GM20000 (cell line): ENCODE results near the gene DOLPP1.

Experiments
- DNase-seq: peaks from one replicate; pipeline ENCODE4 v3.0.0; 2012; ENCODE audit warnings: low spot score
- TF ChIP-seq, protein P1 (sequence below): IDR thresholded peaks from 2 replicates; pipeline ENCODE4 v1.5.1; 2012; ENCODE audit warnings: mild to moderate bottlenecking, control low read depth; ENCODE audit errors: extremely low read depth, missing control alignments

Gene DOLPP1

DNA sequence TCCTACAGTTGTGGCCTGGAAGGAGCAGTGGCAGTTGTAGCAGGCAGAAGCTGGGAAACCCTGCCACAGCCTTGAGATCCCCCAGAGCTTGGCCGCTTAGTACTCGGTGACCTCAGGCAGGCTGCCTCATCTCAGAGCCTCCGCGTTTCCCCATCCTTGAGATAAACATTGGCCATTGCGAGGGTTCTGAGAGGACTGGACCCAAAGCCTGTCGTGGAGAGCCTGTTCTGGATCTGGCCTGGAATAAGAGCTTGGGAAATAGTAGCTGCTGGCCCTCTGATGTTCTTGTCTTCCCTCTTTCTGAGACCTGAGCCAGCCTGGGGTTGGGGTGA lies 43.2 kb upstream of the DOLPP1 start:
- TF ChIP-seq, protein P1, sequence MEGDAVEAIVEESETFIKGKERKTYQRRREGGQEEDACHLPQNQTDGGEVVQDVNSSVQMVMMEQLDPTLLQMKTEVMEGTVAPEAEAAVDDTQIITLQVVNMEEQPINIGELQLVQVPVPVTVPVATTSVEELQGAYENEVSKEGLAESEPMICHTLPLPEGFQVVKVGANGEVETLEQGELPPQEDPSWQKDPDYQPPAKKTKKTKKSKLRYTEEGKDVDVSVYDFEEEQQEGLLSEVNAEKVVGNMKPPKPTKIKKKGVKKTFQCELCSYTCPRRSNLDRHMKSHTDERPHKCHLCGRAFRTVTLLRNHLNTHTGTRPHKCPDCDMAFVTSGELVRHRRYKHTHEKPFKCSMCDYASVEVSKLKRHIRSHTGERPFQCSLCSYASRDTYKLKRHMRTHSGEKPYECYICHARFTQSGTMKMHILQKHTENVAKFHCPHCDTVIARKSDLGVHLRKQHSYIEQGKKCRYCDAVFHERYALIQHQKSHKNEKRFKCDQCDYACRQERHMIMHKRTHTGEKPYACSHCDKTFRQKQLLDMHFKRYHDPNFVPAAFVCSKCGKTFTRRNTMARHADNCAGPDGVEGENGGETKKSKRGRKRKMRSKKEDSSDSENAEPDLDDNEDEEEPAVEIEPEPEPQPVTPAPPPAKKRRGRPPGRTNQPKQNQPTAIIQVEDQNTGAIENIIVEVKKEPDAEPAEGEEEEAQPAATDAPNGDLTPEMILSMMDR = no peak
- no peak for DNase-seq

DNA sequence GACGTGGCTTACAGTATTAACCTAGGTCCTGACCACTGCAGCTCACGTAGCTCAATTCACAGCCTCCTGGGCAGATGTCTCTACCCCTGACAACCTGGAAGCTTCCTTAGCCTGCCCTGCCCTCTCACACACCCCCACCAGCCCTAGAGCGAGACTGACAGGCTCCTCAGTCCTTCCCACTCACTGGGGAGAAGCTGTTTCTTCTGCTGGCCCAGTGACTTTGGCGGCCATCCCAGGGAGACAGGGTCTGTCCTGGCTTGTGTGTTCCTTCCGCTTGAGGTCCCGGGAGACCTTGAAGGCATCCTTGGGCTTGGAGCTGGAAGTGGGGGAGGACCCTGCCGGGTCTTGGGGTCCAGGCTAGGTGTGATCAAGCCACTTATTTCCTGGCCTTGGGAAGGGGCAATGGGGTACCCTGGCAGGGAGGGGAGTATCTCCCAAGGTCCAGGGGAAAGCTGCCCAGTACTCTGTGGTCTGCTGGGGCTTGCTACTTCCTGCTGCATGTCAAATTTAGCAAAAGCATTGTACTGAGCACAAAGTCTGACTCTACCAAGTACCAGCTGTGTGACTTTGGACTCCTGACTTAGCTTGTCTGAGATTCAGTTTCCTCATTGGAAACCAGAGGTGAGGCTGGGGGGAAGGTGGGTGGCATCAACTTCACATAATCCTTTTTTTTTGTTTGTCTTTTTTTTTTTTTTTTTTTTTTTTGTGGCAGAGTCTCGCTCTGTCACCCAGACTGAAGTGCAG lies 42.6 kb upstream of the DOLPP1 start:
- DNase-seq = no peak
- TF ChIP-seq, protein P1 = no peak

DNA sequence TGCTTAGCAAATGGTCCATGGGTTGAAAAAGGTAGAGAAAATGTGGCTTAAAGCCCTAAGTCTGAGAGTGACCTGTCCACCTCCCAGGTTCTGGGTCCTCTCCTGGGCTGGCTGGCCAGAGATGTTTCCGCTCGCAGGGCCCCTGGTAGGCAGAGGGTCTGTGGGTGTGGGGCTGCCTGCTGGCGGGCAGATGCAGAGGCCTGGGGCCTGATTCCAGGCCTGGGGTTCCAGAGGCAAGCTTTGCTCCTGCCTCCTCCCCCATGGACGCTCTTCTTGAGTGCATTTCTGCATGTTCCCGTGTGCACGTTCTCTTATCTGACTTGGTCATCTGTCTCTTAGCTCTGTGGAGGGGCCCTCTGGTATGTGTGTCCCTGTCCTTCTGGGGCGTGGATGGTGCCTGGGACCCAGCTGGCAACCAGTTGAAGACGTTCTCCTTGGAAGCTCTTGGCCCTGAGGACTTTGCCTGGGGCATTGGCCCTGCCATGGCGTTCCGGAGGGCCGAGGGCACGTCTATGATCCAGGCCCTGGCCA lies 40.7 kb upstream of the DOLPP1 start:
- DNase-seq = no peak
- TF ChIP-seq, protein P1 = no peak

DNA sequence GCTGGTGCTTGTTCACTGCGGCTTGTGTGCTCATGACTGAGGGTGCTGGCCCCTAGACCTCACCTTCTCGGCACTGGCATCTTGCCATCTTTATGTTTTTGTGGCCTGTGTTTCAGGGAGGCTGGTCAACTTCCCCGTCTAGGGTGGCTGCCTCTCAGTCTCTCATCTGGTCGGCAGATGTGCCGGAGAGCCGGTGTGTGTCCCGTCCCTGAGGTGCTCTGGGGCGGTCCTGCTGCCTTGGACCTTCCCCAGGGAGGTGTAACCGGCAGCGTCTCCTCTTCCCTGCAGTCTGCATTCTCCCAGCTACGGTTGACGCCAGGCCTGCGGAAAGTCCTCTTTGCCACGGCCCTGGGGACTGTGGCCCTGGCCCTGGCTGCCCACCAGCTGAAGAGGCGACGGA lies 38.9 kb upstream of the DOLPP1 start:
- TF ChIP-seq, protein P1 = no peak
- DNase-seq = no peak

DNA sequence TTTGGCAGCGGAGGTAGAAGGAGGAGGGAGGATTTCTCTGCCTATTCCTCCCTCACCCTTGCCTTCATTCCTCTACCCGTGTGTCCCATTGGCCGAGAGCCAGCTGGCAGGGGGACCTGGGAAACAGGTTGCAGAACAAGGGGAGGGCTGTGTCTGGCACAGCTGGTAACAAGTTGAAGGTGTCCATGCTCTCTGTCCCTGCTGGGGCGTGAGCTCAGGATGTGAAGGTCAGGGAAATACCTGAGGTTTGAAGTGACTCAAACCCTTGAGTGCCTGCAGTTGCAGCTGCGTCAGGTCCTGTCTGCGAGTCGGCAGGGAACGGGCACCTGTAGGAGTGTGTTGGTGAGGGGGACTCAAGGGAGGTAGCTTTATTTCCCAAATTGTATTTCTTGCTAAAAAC lies 28.3 kb upstream of the DOLPP1 start:
- no peak for DNase-seq
- TF ChIP-seq, protein P1 = no peak

DNA sequence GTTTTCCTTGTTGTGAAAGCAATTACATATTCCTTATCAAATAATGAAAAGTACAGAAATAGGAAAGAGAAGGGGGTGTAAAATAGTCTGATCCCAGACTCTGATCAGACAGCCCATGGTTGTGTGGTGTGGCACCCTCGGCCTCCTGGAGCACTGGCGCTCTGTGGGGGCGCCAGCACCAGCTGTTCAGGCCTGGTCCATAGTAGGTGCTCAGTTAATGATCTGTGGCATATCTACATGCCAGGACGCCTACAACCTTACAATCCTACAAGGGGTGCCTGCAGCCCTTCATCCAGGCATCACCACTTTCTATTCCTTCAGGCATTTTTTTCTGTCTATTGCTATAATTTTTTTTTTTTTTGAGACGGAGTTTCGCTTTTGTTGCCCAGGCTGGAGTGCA lies 27.9 kb upstream of the DOLPP1 start:
- DNase-seq = no peak
- TF ChIP-seq, protein P1 = no peak

DNA sequence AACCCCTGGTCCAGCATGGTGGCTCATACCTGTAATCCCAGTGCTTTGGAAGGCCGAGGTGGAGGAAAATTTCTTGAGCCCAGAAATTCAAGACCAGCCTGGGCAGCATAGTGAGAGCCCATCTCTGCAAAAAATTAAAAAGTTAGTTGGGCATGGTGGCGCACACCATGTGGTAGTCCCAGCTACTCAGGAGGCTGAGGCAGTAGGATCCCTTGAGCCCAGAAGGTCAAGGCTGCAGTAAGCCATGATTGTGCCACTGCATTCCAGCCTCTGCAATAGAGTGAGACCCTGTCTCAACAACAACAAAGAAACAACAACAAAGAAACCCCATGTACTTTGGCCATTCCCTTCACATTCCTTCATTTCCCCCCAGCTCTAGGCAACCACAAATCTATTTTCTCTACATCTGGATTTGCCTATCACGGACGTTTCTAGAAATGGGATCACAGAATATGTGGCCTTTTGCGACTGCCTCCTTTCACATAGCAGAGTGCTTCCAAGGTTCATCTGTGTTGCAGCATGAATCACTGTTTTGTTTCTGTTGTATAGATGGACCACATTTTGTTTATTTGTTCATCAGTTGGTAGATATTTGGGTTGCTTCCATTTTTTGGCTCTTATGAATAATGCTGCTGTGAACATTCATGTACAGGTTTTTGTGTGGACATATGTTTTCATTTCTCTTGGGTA lies 26.6 kb upstream of the DOLPP1 start:
- TF ChIP-seq, protein P1 = no peak
- no peak for DNase-seq
